HL-60 (cell line): ENCODE results near the gene ZMIZ1.

Experiments used
- DNase-seq, 2 experiments: peaks; one replicate each; pipeline ENCODE4 v3.0.0-alpha.2; 2010 to 2020; ENCODE audit warnings: low read depth in 1 of 2, low spot score in 1 of 2
- H3K27ac ChIP-seq: fragments of 250-450 bp; sonication (Bioruptor Pico); replicated peaks from 2 replicates; pipeline ENCODE4 v1.5.1; 2020; ENCODE audit warnings: mild to moderate bottlenecking, moderate library complexity
- H3K27me3 ChIP-seq: fragments of 250-450 bp; sonication (Bioruptor Pico); 2 replicates; pipeline ENCODE4 v1.5.1; 2021; ENCODE audit warnings: mild to moderate bottlenecking, moderate library complexity; ENCODE audit not compliant: insufficient read depth, poor library complexity, severe bottlenecking
- H3K4me3 ChIP-seq: replicated peaks from 2 replicates; pipeline ENCODE4 v1.5.1; 2011; ENCODE audit warnings: mild to moderate bottlenecking, control low read depth, low read length; ENCODE audit not compliant: insufficient read depth
- CTCF ChIP-seq: IDR thresholded peaks from one replicate; pipeline ENCODE4 v1.5.1; 2011; ENCODE audit warnings: low read length, control low read depth, inconsistent platforms; ENCODE audit not compliant: insufficient read depth
- GABPA ChIP-seq: IDR thresholded peaks from 2 replicates; pipeline ENCODE4 v1.6.1; 2012; ENCODE audit warnings: low read depth
- POLR2AphosphoS5 ChIP-seq: IDR thresholded peaks from 2 replicates; pipeline ENCODE4 v1.6.1; 2012; ENCODE audit warnings: low read depth
- SPI1 ChIP-seq: IDR thresholded peaks from 2 replicates; pipeline ENCODE4 v1.6.1; 2012; ENCODE audit warnings: low read depth, mild to moderate bottlenecking, borderline replicate concordance
- TF ChIP-seq, protein P1 (sequence below): IDR thresholded peaks from 2 replicates; pipeline ENCODE4 v1.6.1; 2012; ENCODE audit warnings: low read depth; ENCODE audit not compliant: insufficient replicate concordance

Gene ZMIZ1

DNA sequence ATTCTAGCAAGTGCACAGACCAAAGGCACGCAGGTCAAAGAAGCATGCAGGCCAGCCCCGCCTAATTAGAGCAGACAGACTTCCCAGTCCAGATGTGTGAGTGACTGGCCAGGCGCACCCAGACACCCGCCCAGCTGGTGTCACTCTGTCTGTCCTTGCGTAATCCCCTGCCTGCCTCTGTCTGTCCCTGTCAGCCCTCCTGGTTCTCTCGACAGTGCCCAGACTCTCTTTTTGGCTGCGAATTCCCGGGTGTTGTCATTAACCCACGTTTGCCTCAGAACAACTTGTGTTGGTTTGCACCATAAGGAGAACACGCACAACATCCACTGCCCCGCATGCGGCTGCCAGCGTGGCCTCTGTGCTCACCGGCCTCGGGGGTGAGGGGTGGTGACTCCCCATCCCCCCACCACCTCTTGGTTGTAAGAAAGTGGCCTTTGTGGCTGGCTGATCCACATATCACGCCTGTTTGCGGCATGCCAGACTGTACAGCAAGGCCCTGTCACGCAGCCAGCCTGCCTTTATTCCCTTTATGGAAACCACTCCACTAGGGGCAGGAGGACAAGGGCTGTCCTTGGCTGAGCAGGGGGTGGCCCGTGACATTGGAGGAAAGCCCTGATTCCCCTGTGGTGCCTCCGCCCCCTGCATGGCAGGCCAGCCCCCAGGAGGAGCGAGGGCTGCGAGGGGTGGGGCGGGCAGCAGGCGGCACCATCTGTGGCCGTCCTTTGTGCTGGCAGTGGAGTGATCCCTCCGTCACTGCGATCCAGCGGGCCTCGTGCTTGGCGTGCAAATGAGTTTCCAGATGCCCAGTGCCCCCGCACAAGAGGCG lies 205.7 kb downstream of the ZMIZ1 start:
- peak; percentile 82 to 91 for DNase-seq
- H3K27me3 ChIP-seq: no peaks in the 10 kb centered on the region
- peak overlapping the region; percentile 33; the same call in 1 of the 2 replicates for H3K27ac ChIP-seq
- TF ChIP-seq CTCF: no peak
- peak; percentile 25; the same call in 1 of the 2 replicates for TF ChIP-seq POLR2AphosphoS5
- H3K4me3 ChIP-seq: no peak overlapping the region

GRCh38 chr10:79275105-79275430 lies 206.3 kb downstream of the ZMIZ1 start:
- Histone ChIP-seq H3K4me3 (no peak overlapping the region), H3K27me3 (no peaks in the 10 kb centered on the region), H3K27ac (no peak overlapping the region)
- DNase-seq: no peak
- TF ChIP-seq CTCF (no peak), GABPA (no peak), POLR2AphosphoS5 (no peak), SPI1 (no peak)
- TF ChIP-seq, protein P1, sequence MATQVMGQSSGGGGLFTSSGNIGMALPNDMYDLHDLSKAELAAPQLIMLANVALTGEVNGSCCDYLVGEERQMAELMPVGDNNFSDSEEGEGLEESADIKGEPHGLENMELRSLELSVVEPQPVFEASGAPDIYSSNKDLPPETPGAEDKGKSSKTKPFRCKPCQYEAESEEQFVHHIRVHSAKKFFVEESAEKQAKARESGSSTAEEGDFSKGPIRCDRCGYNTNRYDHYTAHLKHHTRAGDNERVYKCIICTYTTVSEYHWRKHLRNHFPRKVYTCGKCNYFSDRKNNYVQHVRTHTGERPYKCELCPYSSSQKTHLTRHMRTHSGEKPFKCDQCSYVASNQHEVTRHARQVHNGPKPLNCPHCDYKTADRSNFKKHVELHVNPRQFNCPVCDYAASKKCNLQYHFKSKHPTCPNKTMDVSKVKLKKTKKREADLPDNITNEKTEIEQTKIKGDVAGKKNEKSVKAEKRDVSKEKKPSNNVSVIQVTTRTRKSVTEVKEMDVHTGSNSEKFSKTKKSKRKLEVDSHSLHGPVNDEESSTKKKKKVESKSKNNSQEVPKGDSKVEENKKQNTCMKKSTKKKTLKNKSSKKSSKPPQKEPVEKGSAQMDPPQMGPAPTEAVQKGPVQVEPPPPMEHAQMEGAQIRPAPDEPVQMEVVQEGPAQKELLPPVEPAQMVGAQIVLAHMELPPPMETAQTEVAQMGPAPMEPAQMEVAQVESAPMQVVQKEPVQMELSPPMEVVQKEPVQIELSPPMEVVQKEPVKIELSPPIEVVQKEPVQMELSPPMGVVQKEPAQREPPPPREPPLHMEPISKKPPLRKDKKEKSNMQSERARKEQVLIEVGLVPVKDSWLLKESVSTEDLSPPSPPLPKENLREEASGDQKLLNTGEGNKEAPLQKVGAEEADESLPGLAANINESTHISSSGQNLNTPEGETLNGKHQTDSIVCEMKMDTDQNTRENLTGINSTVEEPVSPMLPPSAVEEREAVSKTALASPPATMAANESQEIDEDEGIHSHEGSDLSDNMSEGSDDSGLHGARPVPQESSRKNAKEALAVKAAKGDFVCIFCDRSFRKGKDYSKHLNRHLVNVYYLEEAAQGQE: no peak

DNA sequence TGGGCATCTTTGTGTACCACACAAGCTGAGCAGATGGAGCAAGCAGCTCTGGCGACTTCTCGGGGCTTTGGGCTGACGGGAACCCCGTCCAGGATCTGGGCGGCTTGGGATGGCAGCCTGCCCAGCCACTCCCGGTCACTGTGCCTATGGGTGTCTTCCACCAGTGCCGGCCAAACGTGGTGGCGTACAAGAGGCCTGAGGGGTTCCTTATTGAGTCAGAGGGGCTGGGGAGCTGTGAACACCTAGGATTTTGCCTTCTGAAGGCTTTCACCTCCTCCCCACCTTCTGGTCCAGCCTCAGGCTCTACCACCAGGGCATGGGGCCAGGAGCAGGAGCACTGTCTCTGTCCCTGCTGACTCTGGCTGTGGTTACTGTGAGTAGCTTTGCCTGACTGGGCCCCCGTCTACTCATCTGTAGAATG lies 206.7 kb downstream of the ZMIZ1 start:
- Histone ChIP-seq H3K27me3 (no peaks in the 10 kb centered on the region), H3K27ac (no peak overlapping the region), H3K4me3 (no peak overlapping the region)
- TF ChIP-seq CTCF: no peak
- TF ChIP-seq GABPA: no peak
- TF ChIP-seq, protein P1: no peak
- TF ChIP-seq POLR2AphosphoS5: no peak
- TF ChIP-seq SPI1: no peak
- no peak for DNase-seq
